Stimulated activated naive CD4-positive, alpha-beta T cell treated with Interleukin-2 at 50 U/mL for 16 hours (primary cell): Measurements from ENCODE around the gene TMEM156.
A peak's percentile ranks its signal among the peaks of the same experiment; 100 is the strongest.
"Not testable (repeated sequence)": the region's sequence is repeated elsewhere in the genome, so short reads cannot be mapped to it uniquely, and the experiment has no call there.

ENCODE experiments used
- DNase-seq: peaks from one replicate; lab custom pipeline; 2025; lab: John Stamatoyannopoulos, UW

TMEM156 gene

GRCh38 chr4:39043861-39044363 lies 11.7 kb upstream of the TMEM156 start:
- DNase-seq: peak; percentile 11

- DNase-seq: no peak
These were observed 11.1 kb upstream of the TMEM156 start for GRCh38 chr4:39043058-39043860.

GRCh38 chr4:39042366-39042765 lies 10.2 kb upstream of the TMEM156 start:
- no peak for DNase-seq

GRCh38 chr4:39039108-39039507 lies 6.9 kb upstream of the TMEM156 start:
- no peak for DNase-seq

- DNase-seq: no peak
These were observed 5.7 kb upstream of the TMEM156 start for GRCh38 chr4:39037941-39038340.

GRCh38 chr4:39037491-39037825 lies 5.2 kb upstream of the TMEM156 start:
- no peak for DNase-seq

GRCh38 chr4:39036172-39036571 lies 4.0 kb upstream of the TMEM156 start:
- no peak for DNase-seq

GRCh38 chr4:39031590-39032020 lies 604 bp downstream of the TMEM156 start:
- not testable (repeated sequence) for DNase-seq

GRCh38 chr4:39030725-39031124 lies 1.5 kb downstream of the TMEM156 start:
- DNase-seq: no peak

GRCh38 chr4:39029752-39030694 lies 2.2 kb downstream of the TMEM156 start:
- DNase-seq: no peak

- DNase-seq: no peak
These were observed 6.1 kb downstream of the TMEM156 start for GRCh38 chr4:39026096-39026495.

GRCh38 chr4:39025552-39026085 lies 6.6 kb downstream of the TMEM156 start:
- DNase-seq: no peak

GRCh38 chr4:39024311-39024865 lies 7.8 kb downstream of the TMEM156 start:
- no peak for DNase-seq

- no peak for DNase-seq
These were observed 9.2 kb downstream of the TMEM156 start for GRCh38 chr4:39023059-39023458.

GRCh38 chr4:39022241-39022640 lies 10.0 kb downstream of the TMEM156 start:
- DNase-seq: no peak

GRCh38 chr4:39021631-39022030 lies 10.6 kb downstream of the TMEM156 start:
- DNase-seq: no peak

- DNase-seq: no peak
These were observed 12.1 kb downstream of the TMEM156 start for GRCh38 chr4:39020130-39020529.

GRCh38 chr4:39014028-39014427 lies 18.2 kb downstream of the TMEM156 start:
- DNase-seq: no peak

GRCh38 chr4:39004758-39005157 lies 27.5 kb downstream of the TMEM156 start:
- no peak for DNase-seq

GRCh38 chr4:39002058-39002457 lies 30.2 kb downstream of the TMEM156 start:
- DNase-seq: not testable (repeated sequence)

GRCh38 chr4:38995660-38996005 lies 36.6 kb downstream of the TMEM156 start:
- no peak for DNase-seq

- DNase-seq: no peak
These were observed 38.1 kb downstream of the TMEM156 start for GRCh38 chr4:38994135-38994534.
